Loucy (cell line): Measurements from ENCODE around the gene LEPR.

Experiments
- H2AFZ ChIP-seq: fragments of 200-600 bp; sonication (generic); 2 replicates; pipeline ENCODE4 v1.6.0; 2016; ENCODE audit warnings: antibody characterized with exemption, mild to moderate bottlenecking, low read length, moderate library complexity
- H3F3A ChIP-seq: fragments of 200-600 bp; 2 replicates; pipeline ENCODE4 v1.6.0; 2016; ENCODE audit warnings: antibody characterized with exemption, low read depth, mild to moderate bottlenecking
- H3K27me3 ChIP-seq: fragments of 200-600 bp; sonication (generic); 2 replicates; pipeline ENCODE4 v1.6.1; 2014; ENCODE audit warnings: low read length, mild to moderate bottlenecking; ENCODE audit not compliant: insufficient read depth, poor library complexity, severe bottlenecking
- H3K36me3 ChIP-seq: fragments of 200-600 bp; sonication (generic); 2 replicates; pipeline ENCODE4 v1.6.1; 2016; ENCODE audit warnings: low read length; ENCODE audit not compliant: insufficient read depth
- H3K4me1 ChIP-seq: fragments of 200-600 bp; sonication (generic); 2 replicates; pipeline ENCODE4 v1.5.1; 2014; ENCODE audit warnings: low read length, mild to moderate bottlenecking; ENCODE audit not compliant: insufficient read depth, poor library complexity, severe bottlenecking
- H3K4me2 ChIP-seq: fragments of 200-600 bp; sonication (generic); 2 replicates; pipeline ENCODE4 v1.6.0; 2014; ENCODE audit warnings: antibody characterized with exemption, low read length, low read depth, mild to moderate bottlenecking; ENCODE audit not compliant: poor library complexity, severe bottlenecking
- H3K4me3 ChIP-seq: fragments of 200-600 bp; sonication (generic); 2 replicates; pipeline ENCODE4 v1.5.1; 2014; ENCODE audit warnings: low read length, mild to moderate bottlenecking, mixed read lengths; ENCODE audit not compliant: poor library complexity, severe bottlenecking
- H3K79me2 ChIP-seq: fragments of 200-600 bp; sonication (generic); 2 replicates; pipeline ENCODE4 v1.6.1; 2014; ENCODE audit warnings: low read length; ENCODE audit not compliant: insufficient read depth
- H3K9ac ChIP-seq: fragments of 200-600 bp; sonication (generic); 2 replicates; pipeline ENCODE4 v1.6.0; 2014; ENCODE audit warnings: mild to moderate bottlenecking, low read depth, low read length, moderate library complexity; ENCODE audit not compliant: poor library complexity, severe bottlenecking
- H3K9me2 ChIP-seq: fragments of 200-600 bp; sonication (generic); replicated peaks from 2 replicates; pipeline ENCODE4 v1.6.1; 2016; ENCODE audit warnings: low read depth, low read length, mixed read lengths
- H3K9me3 ChIP-seq: fragments of 200-600 bp; sonication (generic); 2 replicates; pipeline ENCODE4 v1.6.1; 2014; ENCODE audit warnings: mild to moderate bottlenecking, antibody characterized with exemption, low read length, low read depth; ENCODE audit not compliant: insufficient read depth
- H4K20me1 ChIP-seq: fragments of 200-600 bp; sonication (generic); 2 replicates; pipeline ENCODE4 v1.6.0; 2014; ENCODE audit warnings: antibody characterized with exemption, low read length, mild to moderate bottlenecking; ENCODE audit not compliant: insufficient read depth, poor library complexity, severe bottlenecking
- CTCF ChIP-seq: fragments of 200-600 bp; sonication (generic); conservative IDR thresholded peaks from 2 replicates; pipeline ENCODE4 v1.5.1; 2014; ENCODE audit warnings: mild to moderate bottlenecking, antibody characterized with exemption, low read length
- EZH2phosphoT487 ChIP-seq: fragments of 200-600 bp; IDR thresholded peaks from 2 replicates; pipeline ENCODE4 v1.6.1; 2018; ENCODE audit warnings: antibody characterized with exemption, mild to moderate bottlenecking, moderate library complexity, borderline replicate concordance

LEPR gene

DNA sequence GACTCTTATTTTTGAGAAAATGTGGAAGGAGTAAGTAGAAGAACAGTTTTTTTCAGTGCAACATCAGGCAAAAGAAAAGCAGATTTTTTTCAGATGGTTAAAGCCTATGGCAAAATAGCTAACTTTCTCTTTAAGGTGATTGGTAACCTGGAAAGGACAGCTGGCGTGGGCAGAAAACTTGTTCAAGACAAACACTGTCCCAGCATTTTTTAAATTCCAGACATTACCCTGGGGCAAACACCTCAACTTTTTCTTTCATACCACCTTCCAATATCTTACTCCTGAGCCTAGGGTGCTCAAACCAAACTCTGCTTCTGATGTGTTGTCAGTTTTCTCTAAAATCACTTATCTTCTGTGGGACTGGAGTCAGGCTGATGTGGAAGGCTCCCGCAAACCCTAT, 2.7 kb upstream of the LEPR start:
- no peaks in the 10 kb centered on the region for H3K27me3 ChIP-seq
- H3K4me2 ChIP-seq: no peak overlapping the region
- H3K4me1 ChIP-seq: peaks cover 23% of the 10 kb centered on the region
- H3K79me2 ChIP-seq: peaks cover 19% of the 10 kb centered on the region
- H3K9me2 ChIP-seq: no peaks in the 10 kb centered on the region
- H3K9ac ChIP-seq: no peak overlapping the region
- no peaks in the 10 kb centered on the region for H3K36me3 ChIP-seq
- TF ChIP-seq EZH2phosphoT487: no peak
- TF ChIP-seq CTCF: no peak
- H2AFZ ChIP-seq: no peak overlapping the region
- no peaks in the 10 kb centered on the region for H3K9me3 ChIP-seq
- H3F3A ChIP-seq: no peaks in the 10 kb centered on the region
- no peak overlapping the region for H3K4me3 ChIP-seq
- peaks cover 14% of the 10 kb centered on the region for H4K20me1 ChIP-seq

DNA sequence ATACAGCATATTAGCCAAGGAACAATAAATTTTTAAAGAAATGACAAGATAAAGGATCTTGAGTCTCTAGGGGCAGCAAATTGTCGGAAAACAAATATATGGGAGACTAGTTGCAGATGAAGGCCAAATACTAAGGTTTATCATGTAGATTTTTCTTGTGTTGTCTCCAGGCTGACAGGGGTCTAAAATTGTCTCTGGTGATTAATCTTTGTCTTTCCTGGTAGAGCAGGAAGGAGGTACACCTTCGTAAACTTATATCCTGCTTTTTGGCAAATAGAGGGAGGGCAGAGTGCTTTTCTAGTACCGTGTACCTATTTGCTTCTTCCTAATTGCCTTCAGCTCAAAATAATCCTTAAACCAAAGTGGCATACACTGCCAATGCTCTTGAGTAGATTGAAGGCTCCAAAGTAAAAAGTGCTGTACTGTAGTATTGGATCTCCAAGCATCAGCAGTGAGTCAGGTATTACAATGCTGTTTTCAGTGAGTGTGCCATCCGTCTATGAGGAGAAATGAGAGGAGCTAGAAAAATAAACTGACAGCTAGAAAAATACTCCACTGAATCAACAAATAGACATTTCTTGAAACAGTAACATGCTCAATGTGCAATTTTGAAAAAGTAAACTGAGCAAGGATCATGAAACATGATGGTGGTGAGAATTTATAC, 1.8 kb upstream of the LEPR start:
- Histone ChIP-seq H3K4me3 (no peak overlapping the region), H3F3A (no peaks in the 10 kb centered on the region), H3K4me1 (peaks cover 32% of the 10 kb centered on the region), H2AFZ (no peak overlapping the region), H3K9ac (no peak overlapping the region), H4K20me1 (peaks cover 17% of the 10 kb centered on the region), H3K27me3 (no peaks in the 10 kb centered on the region), H3K36me3 (no peaks in the 10 kb centered on the region), H3K79me2 (peaks cover 28% of the 10 kb centered on the region), H3K4me2 (no peak overlapping the region), H3K9me3 (no peaks in the 10 kb centered on the region), H3K9me2 (no peaks in the 10 kb centered on the region)
- no peak for TF ChIP-seq EZH2phosphoT487
- TF ChIP-seq CTCF: no peak

DNA sequence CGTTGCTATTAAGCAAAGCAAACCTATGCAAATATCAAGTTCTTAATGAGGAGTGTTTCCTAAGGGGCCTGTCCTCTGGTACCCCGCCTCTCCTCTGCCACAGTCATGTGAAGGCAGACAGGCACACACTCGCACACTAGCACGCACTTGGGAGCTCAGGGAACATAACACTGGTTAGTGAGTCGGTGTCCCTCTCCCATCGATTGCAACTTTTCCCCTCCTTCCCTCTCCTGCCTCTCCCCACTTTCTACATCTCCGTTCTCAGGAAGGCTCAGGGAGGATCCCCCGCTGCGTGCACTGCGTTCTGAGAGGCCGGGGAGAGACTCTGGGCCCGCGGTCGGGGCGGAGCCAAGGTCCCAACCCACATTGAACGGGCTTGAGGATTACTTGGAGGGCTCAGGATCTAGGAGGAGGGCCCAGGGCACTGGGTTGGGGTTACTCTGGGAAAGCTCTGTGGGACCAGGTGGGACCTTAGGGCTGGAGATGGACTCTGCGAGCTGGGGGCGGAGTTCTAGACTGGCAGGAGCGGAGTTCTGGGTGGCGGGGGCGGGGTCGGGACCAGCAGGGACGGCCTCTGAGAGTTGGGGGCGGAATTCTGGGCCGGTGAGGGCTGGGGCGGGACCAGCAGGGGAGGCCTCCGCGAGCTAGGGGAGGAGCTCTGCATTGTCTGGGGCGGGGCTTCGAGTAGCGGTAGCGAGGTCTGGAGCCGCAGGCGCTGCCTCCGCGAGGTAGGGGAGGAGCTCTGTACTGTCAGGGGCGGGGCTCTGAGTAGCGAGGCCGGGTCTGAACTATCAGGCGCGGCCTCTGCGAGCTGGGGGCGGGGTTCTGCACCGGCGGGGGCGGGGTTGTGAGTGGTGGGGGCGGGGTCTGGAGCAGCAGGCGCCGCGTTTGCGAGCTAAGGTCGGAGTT, 533 bp upstream of the LEPR start:
- peak overlapping the region; percentile 95 for H3K4me3 ChIP-seq
- H4K20me1 ChIP-seq: peaks cover 17% of the 10 kb centered on the region
- H3K9me3 ChIP-seq: no peaks in the 10 kb centered on the region
- no peaks in the 10 kb centered on the region for H3F3A ChIP-seq
- peak overlapping the region; percentile 99 for H2AFZ ChIP-seq
- peaks cover 40% of the 10 kb centered on the region for H3K79me2 ChIP-seq
- H3K9ac ChIP-seq: peak overlapping the region; percentile 97
- no peaks in the 10 kb centered on the region for H3K9me2 ChIP-seq
- H3K27me3 ChIP-seq: no peaks in the 10 kb centered on the region
- H3K4me2 ChIP-seq: peak overlapping the region; percentile 84
- TF ChIP-seq EZH2phosphoT487: no peak
- no peak for TF ChIP-seq CTCF
- H3K36me3 ChIP-seq: no peaks in the 10 kb centered on the region
- H3K4me1 ChIP-seq: peaks cover 45% of the 10 kb centered on the region
